HCT116 (cell line): Measurements from ENCODE around the gene GNG13. TPM values are rescaled to one million over a fixed set of nuclear protein-coding genes. Genes with fewer than 3 reads are reported as not detected.

Experiments
- ATAC-seq: fragments of 200-7000 bp; cut with Tn5 transposase; 2 replicates; pipeline ENCODE4 v1.9.1; 2020; ENCODE audit warnings: mild to moderate bottlenecking, moderate library complexity
- BruUV-seq: library from RNA; stranded (reverse); fragments of 400-500 nt; replicated peaks from 2 replicates; lab custom pipeline; 2021; lab: Mats Ljungman, UMichigan
- CTCF ChIA-PET: fragments of 300-600 bp; sonication (Branson Sonifier 250); formaldehyde crosslinking; loops from one replicate; lab custom pipeline; 2021; ENCODE audit warnings: antibody characterized with exemption; lab: Charles Lee
- POLR2A ChIA-PET: fragments of 300-600, 350-600 bp; sonication (Branson Sonifier 250); formaldehyde crosslinking; loops from one replicate; lab custom pipeline; 2021; ENCODE audit warnings: antibody characterized with exemption; lab: Charles Lee
- RAD21 ChIA-PET, 2 experiments: fragments of 300-600 bp; sonication (Branson Sonifier 250); formaldehyde crosslinking; loops; one replicate each; lab custom pipeline; 2023; ENCODE audit warnings: low total read pairs in 2 of 2; ENCODE audit not compliant: uncharacterized antibody in 2 of 2, unreplicated experiment in 2 of 2, low non-redundant PET in 1 of 2; lab: Charles Lee
- DNase-seq: peaks from one replicate; pipeline ENCODE4 v3.0.0-alpha.2; 2010; ENCODE audit warnings: low read depth, low spot score
- H2AFZ ChIP-seq: fragments of 200-600 bp; shearing (Covaris generic), sonication (generic); 2 replicates; pipeline ENCODE4 v1.6.1; 2017; ENCODE audit warnings: low read depth, mixed run types, mixed read lengths, antibody characterized with exemption, low read length; ENCODE audit not compliant: poor library complexity, severe bottlenecking
- H3K27ac ChIP-seq: 2 replicates; pipeline ENCODE4 v1.5.1; 2012; ENCODE audit warnings: low read depth, low read length
- H3K27me3 ChIP-seq: fragments of 200-600 bp; sonication (generic); 2 replicates; pipeline ENCODE4 v1.6.1; 2016; ENCODE audit warnings: mixed run types, low read length, mixed read lengths; ENCODE audit not compliant: insufficient read depth
- H3K36me3 ChIP-seq, 2 experiments: fragments of 200-500 bp in 1 of 2; fragments of 200-600 bp in 1 of 2; sonication (Bioruptor generic) in 1 of 2; sonication (generic) in 1 of 2; 2 replicates each; pipeline versions ENCODE4 v1.5.1 to v1.6.1; 2014 to 2016; ENCODE audit warnings: low read length in 2 of 2, inconsistent platforms in 1 of 2, mixed read lengths in 1 of 2, mixed run types in 1 of 2; ENCODE audit not compliant: insufficient read depth in 2 of 2, control insufficient read depth in 1 of 2
- H3K4me1 ChIP-seq, 2 experiments: fragments of 200-600 bp in 1 of 2; sonication (generic) in 1 of 2; 2 replicates each; pipeline versions ENCODE4 v1.5.1 to v1.6.1; 2012 to 2017; ENCODE audit warnings: low read length in 2 of 2, inconsistent platforms in 1 of 2, mild to moderate bottlenecking in 1 of 2, mixed read lengths in 1 of 2, mixed run types in 1 of 2, moderate library complexity in 1 of 2; ENCODE audit not compliant: insufficient read depth in 2 of 2, control insufficient read depth in 1 of 2
- H3K4me2 ChIP-seq: fragments of 200-600 bp; sonication (generic); 2 replicates; pipeline ENCODE4 v1.6.1; 2017; ENCODE audit warnings: mixed run types, low read length, mixed read lengths
- H3K4me3 ChIP-seq, 2 experiments: fragments of 200-600 bp in 1 of 2; sonication (generic) in 1 of 2; replicated peaks in 1 of 2; 2 replicates each; pipeline ENCODE4 v1.5.1; 2011 to 2016; ENCODE audit warnings: low read length in 2 of 2, control low read depth in 1 of 2, low read depth in 1 of 2, mild to moderate bottlenecking in 1 of 2, mixed read lengths in 1 of 2, mixed run types in 1 of 2
- H3K79me2 ChIP-seq: fragments of 200-600 bp; sonication (generic); 2 replicates; pipeline ENCODE4 v1.6.1; 2017; ENCODE audit warnings: mild to moderate bottlenecking, mixed run types, low read length, moderate library complexity, mixed read lengths; ENCODE audit not compliant: insufficient read depth
- H3K9ac ChIP-seq: fragments of 200-600 bp; sonication (generic); 2 replicates; pipeline ENCODE4 v1.6.1; 2016; ENCODE audit warnings: low read length, mixed read lengths
- H3K9me2 ChIP-seq: fragments of 200-600 bp; sonication (generic), shearing (Covaris generic); 2 replicates; pipeline ENCODE4 v1.6.1; 2017; ENCODE audit warnings: mixed run types, mild to moderate bottlenecking, moderate library complexity; ENCODE audit not compliant: insufficient read depth
- H3K9me3 ChIP-seq, 2 experiments: fragments of 200-500 bp in 1 of 2; fragments of 200-600 bp in 1 of 2; sonication (Bioruptor generic) in 1 of 2; sonication (generic) in 1 of 2; 2 replicates each; pipeline ENCODE4 v1.6.1; 2014 to 2017; ENCODE audit warnings: low read length in 2 of 2, mixed read lengths in 2 of 2, inconsistent platforms in 1 of 2, low read depth in 1 of 2, mild to moderate bottlenecking in 1 of 2, mixed run types in 1 of 2, moderate library complexity in 1 of 2; ENCODE audit not compliant: control insufficient read depth in 1 of 2, insufficient read depth in 1 of 2
- H4K20me1 ChIP-seq: fragments of 200-600 bp; sonication (generic), shearing (Covaris generic); 2 replicates; pipeline ENCODE4 v1.6.1; 2017; ENCODE audit warnings: mixed run types, mild to moderate bottlenecking, moderate library complexity; ENCODE audit not compliant: insufficient read depth
- CBX3 ChIP-seq: IDR thresholded peaks from 2 replicates; pipeline ENCODE4 v1.6.1; 2012; ENCODE audit warnings: low read depth
- CEBPB ChIP-seq: IDR thresholded peaks from 2 replicates; pipeline ENCODE4 v1.6.1; 2012; ENCODE audit warnings: low read depth
- CTCF ChIP-seq, 3 experiments: fragments of 200-600 bp in 1 of 3; sonication (generic) in 1 of 3; IDR thresholded peaks in 2 of 3; conservative IDR thresholded peaks in 1 of 3; 2 replicates each; pipeline ENCODE4 v1.5.1; 2012 to 2017; ENCODE audit warnings: low read depth in 2 of 3, low read length in 2 of 3, antibody characterized with exemption in 1 of 3, borderline replicate concordance in 1 of 3, control low read depth in 1 of 3, mild to moderate bottlenecking in 1 of 3, mixed read lengths in 1 of 3, mixed run types in 1 of 3, moderate library complexity in 1 of 3; ENCODE audit not compliant: insufficient read depth in 1 of 3
- EZH2 ChIP-seq: fragments of 200-600 bp; sonication (generic); IDR thresholded peaks from 2 replicates; pipeline ENCODE4 v1.6.1; 2017; ENCODE audit warnings: antibody characterized with exemption, mixed run types
- FOSL1 ChIP-seq: IDR thresholded peaks from 2 replicates; pipeline ENCODE4 v1.6.1; 2012; ENCODE audit warnings: low read depth
- JUND ChIP-seq: IDR thresholded peaks from 2 replicates; pipeline ENCODE4 v1.6.1; 2012
- POLR2A ChIP-seq: IDR thresholded peaks from 2 replicates; pipeline ENCODE4 v1.7.0; 2011; ENCODE audit warnings: borderline replicate concordance; ENCODE audit not compliant: insufficient read depth, insufficient read length; ENCODE audit errors: extremely low read depth
- POLR2AphosphoS5 ChIP-seq: IDR thresholded peaks from 2 replicates; pipeline ENCODE4 v1.6.1; 2011; ENCODE audit warnings: mild to moderate bottlenecking, low read depth, low read length, moderate library complexity
- REST ChIP-seq: IDR thresholded peaks from 2 replicates; pipeline ENCODE4 v1.6.1; 2012; ENCODE audit warnings: low read depth
- SIN3A ChIP-seq: IDR thresholded peaks from 2 replicates; pipeline ENCODE4 v1.6.1; 2012; ENCODE audit warnings: low read depth
- SRF ChIP-seq: IDR thresholded peaks from 2 replicates; pipeline ENCODE4 v1.6.1; 2012; ENCODE audit warnings: low read depth
- TCF7L2 ChIP-seq: IDR thresholded peaks from 2 replicates; pipeline ENCODE4 v1.7.0; 2011; ENCODE audit warnings: borderline replicate concordance, inconsistent platforms; ENCODE audit not compliant: insufficient read depth, insufficient read length; ENCODE audit errors: extremely low read depth
- YY1 ChIP-seq: IDR thresholded peaks from 2 replicates; pipeline ENCODE4 v1.6.1; 2011; ENCODE audit warnings: low read length, low read depth, moderate library complexity, mild to moderate bottlenecking; ENCODE audit not compliant: insufficient replicate concordance; ENCODE audit errors: extremely low read depth
- ZFX ChIP-seq: fragments of 450-650 bp; IDR thresholded peaks from 2 replicates; pipeline ENCODE4 v1.6.1; 2017
- intact Hi-C: fragments of 100-400 bp; cut with micrococcal nuclease; formaldehyde crosslinking; loops from 2 replicates; pipeline ENCODE4 v1.10.0; 2022
- total RNA-seq: library from RNA; stranded (reverse); gene quantifications from one replicate; pipeline ENCODE4 v1.2.1, GENCODE V29; 2021; ENCODE audit not compliant: unreplicated experiment
- TF ChIP-seq, protein P1 (sequence below): IDR thresholded peaks from 2 replicates; pipeline ENCODE4 v1.6.1; 2012
- TF ChIP-seq, protein P2 (sequence below): IDR thresholded peaks from 2 replicates; pipeline ENCODE4 v1.6.1; 2011; ENCODE audit warnings: mild to moderate bottlenecking, low read length, moderate library complexity; ENCODE audit not compliant: insufficient replicate concordance; ENCODE audit errors: extremely low read depth

GNG13 gene
- total RNA-seq, 1 experiment from 2014 or later, result not detected

- no peaks in the 10 kb centered on the region for H3K4me1 ChIP-seq
- no peaks in the 10 kb centered on the region for H3K9me2 ChIP-seq
- no peak overlapping the region for H3K4me2 ChIP-seq
- ATAC-seq, result no peak
- POLR2A ChIA-PET, result no interaction called here
- H3K4me3 ChIP-seq, result no peak overlapping the region
- H4K20me1 ChIP-seq, result no peaks in the 10 kb centered on the region
- no peak for DNase-seq
- CTCF ChIA-PET, result no interaction called here
- H3K27ac ChIP-seq, result no peak overlapping the region
- no peaks in the 10 kb centered on the region for H3K79me2 ChIP-seq
- no peak overlapping the region for H2AFZ ChIP-seq
- no peak overlapping the region for H3K9ac ChIP-seq
- TF ChIP-seq, protein P1, sequence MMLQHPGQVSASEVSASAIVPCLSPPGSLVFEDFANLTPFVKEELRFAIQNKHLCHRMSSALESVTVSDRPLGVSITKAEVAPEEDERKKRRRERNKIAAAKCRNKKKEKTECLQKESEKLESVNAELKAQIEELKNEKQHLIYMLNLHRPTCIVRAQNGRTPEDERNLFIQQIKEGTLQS, result no peak
- TF ChIP-seq EZH2 (no peak), ZFX (no peak), REST (no peak), FOSL1 (no peak), SRF (no peak), POLR2A (no peak), SIN3A (no peak), YY1 (no peak), CTCF (IDR thresholded peaks at IDR 0.05 in 2 of 3, conservative IDR thresholded peaks at IDR 0.05 in 1 of 3; ENCODE audit: borderline replicate concordance in 1 of 3, insufficient read depth in 1 of 3, low read depth in 2 of 3, low read length in 2 of 3) (no peak), CBX3 (no peak), JUND (no peak), TCF7L2 (no peak), POLR2AphosphoS5 (no peak), CEBPB (no peak)
- TF ChIP-seq, protein P2, sequence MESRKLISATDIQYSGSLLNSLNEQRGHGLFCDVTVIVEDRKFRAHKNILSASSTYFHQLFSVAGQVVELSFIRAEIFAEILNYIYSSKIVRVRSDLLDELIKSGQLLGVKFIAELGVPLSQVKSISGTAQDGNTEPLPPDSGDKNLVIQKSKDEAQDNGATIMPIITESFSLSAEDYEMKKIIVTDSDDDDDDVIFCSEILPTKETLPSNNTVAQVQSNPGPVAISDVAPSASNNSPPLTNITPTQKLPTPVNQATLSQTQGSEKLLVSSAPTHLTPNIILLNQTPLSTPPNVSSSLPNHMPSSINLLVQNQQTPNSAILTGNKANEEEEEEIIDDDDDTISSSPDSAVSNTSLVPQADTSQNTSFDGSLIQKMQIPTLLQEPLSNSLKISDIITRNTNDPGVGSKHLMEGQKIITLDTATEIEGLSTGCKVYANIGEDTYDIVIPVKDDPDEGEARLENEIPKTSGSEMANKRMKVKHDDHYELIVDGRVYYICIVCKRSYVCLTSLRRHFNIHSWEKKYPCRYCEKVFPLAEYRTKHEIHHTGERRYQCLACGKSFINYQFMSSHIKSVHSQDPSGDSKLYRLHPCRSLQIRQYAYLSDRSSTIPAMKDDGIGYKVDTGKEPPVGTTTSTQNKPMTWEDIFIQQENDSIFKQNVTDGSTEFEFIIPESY, result no peak
- no peaks in the 10 kb centered on the region for H3K27me3 ChIP-seq
- no TSS peak for BruUV-seq
- RAD21 ChIA-PET, result no interaction called here
- peaks cover 5 to 16% of the 10 kb centered on the region in 2 experiments; a peak in 2 of 4 replicates for H3K9me3 ChIP-seq
- no peaks in the 10 kb centered on the region for H3K36me3 ChIP-seq
- intact Hi-C loops, result no loop called here
Measured at GRCh38 chr16:847681-848445, 47.3 kb upstream of the GNG13 start.
